PFSK-1 (cell line): ENCODE measurements around the gene INPP4B.

ENCODE experiments used
- FOXP2 ChIP-seq: optimal IDR thresholded peaks from 2 replicates; pipeline ENCODE3; 2011; ENCODE audit warnings: borderline replicate concordance, control low read depth, inconsistent platforms; ENCODE audit not compliant: insufficient read depth; ENCODE audit errors: extremely low read length, extremely low read depth
- POLR2AphosphoS5 ChIP-seq: IDR thresholded peaks from 2 replicates; pipeline ENCODE4 v1.6.1; 2012; ENCODE audit warnings: low read depth, mild to moderate bottlenecking, control low read depth, low read length, moderate library complexity
- SIN3A ChIP-seq: IDR thresholded peaks from 2 replicates; pipeline ENCODE4 v1.6.1; 2012; ENCODE audit warnings: mild to moderate bottlenecking, low read length, moderate library complexity, borderline replicate concordance; ENCODE audit not compliant: insufficient read depth
- TAF1 ChIP-seq: IDR thresholded peaks from 2 replicates; pipeline ENCODE4 v1.6.1; 2012; ENCODE audit warnings: low read length, control low read depth, borderline replicate concordance; ENCODE audit not compliant: insufficient read depth
- TF ChIP-seq, protein P1 (sequence below), 2 experiments: IDR thresholded peaks; 2 replicates each; pipeline versions ENCODE4 v1.6.1 to v1.8.0; 2011 to 2012; ENCODE audit warnings: low read depth in 2 of 2, low read length in 2 of 2, control low read depth in 1 of 2, inconsistent platforms in 1 of 2, mild to moderate bottlenecking in 1 of 2, moderate library complexity in 1 of 2; ENCODE audit not compliant: insufficient read depth in 1 of 2

Gene INPP4B

DNA sequence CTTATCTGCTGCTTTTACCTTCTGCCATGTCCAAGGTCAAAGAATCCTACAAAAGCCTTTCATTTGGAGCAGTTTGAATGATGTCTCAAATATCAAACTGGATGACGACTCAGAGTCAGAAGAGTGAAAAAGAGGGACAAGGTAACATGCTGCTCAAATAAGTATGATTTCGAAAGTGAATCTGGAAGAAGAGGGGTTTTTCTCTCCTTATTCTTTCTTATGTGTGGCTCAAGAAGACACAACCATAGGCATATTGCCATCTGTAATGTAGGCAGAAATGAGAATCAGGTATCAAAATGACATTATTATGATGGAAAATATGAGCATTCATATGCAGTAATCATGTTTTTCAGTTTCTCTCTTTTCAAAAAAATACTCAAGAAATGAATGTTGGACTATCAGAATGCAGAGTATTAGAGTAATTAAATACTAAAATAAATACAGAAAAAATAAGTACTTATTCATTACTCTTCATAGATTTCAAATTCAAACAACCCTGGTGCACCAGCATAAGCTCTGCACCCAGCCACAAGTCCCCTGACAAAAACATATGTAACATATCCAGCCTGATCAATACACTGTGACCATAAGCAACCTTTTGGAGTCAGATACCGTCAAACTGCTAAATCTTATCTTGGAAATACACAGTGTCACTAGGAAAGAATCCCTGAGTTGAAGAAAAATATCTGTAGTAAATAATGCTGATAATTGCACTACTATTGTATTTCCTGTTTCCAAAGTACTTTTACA lies 468.6 kb downstream of the INPP4B start:
- TF ChIP-seq, protein P1, sequence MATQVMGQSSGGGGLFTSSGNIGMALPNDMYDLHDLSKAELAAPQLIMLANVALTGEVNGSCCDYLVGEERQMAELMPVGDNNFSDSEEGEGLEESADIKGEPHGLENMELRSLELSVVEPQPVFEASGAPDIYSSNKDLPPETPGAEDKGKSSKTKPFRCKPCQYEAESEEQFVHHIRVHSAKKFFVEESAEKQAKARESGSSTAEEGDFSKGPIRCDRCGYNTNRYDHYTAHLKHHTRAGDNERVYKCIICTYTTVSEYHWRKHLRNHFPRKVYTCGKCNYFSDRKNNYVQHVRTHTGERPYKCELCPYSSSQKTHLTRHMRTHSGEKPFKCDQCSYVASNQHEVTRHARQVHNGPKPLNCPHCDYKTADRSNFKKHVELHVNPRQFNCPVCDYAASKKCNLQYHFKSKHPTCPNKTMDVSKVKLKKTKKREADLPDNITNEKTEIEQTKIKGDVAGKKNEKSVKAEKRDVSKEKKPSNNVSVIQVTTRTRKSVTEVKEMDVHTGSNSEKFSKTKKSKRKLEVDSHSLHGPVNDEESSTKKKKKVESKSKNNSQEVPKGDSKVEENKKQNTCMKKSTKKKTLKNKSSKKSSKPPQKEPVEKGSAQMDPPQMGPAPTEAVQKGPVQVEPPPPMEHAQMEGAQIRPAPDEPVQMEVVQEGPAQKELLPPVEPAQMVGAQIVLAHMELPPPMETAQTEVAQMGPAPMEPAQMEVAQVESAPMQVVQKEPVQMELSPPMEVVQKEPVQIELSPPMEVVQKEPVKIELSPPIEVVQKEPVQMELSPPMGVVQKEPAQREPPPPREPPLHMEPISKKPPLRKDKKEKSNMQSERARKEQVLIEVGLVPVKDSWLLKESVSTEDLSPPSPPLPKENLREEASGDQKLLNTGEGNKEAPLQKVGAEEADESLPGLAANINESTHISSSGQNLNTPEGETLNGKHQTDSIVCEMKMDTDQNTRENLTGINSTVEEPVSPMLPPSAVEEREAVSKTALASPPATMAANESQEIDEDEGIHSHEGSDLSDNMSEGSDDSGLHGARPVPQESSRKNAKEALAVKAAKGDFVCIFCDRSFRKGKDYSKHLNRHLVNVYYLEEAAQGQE (IDR thresholded peaks at IDR 0.05; ENCODE audit: insufficient read depth in 1 of 2, low read depth in 2 of 2, low read length in 2 of 2), result no peak
- no peak for TF ChIP-seq POLR2AphosphoS5
- TF ChIP-seq SIN3A, result no peak
- no peak for TF ChIP-seq TAF1
- TF ChIP-seq FOXP2, result no peak

DNA sequence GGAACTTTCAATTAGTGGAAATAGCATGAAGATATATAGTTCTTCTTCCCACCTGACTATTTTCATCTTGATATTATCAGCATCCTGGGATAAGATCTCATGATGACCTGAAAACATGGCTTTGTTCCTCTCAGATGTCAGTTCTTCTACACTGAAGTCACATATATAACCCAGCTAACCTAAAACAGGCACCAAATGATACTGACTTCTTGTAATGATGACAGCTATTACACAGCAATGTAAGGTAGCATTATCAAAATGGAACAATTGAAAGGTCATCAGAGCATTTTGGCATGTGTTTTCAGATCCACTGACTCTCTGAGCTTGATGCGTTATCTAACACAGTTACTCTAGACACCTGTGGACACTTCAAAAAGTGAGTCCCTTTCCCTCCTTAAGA lies 469.9 kb downstream of the INPP4B start:
- no peak for TF ChIP-seq SIN3A
- no peak for TF ChIP-seq TAF1
- TF ChIP-seq POLR2AphosphoS5, result no peak
- TF ChIP-seq, protein P1 (IDR thresholded peaks at IDR 0.05; ENCODE audit: insufficient read depth in 1 of 2, low read depth in 2 of 2, low read length in 2 of 2), result no peak
- no peak for TF ChIP-seq FOXP2

DNA sequence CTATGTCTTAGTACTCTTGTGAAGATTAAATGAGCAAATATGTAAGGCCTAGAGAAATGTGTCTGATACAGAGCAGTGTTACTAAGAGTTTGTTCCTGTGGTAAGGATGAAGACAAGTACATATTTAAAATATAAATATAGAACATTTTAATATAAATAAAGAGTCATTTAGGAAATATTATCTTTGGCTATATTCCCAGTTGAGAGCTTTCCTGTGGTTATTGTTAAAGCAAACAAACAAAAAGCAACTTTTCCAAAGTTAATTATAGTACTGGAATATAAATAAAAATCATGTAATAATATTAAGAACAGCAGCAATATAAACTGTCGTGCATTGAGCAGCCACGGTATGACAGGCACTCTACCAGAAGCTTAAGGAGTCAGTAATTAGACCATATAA lies 472.5 kb downstream of the INPP4B start:
- TF ChIP-seq, protein P1 (IDR thresholded peaks at IDR 0.05; ENCODE audit: insufficient read depth in 1 of 2, low read depth in 2 of 2, low read length in 2 of 2), result no peak
- TF ChIP-seq TAF1, result no peak
- TF ChIP-seq FOXP2, result no peak
- no peak for TF ChIP-seq SIN3A
- TF ChIP-seq POLR2AphosphoS5, result no peak

DNA sequence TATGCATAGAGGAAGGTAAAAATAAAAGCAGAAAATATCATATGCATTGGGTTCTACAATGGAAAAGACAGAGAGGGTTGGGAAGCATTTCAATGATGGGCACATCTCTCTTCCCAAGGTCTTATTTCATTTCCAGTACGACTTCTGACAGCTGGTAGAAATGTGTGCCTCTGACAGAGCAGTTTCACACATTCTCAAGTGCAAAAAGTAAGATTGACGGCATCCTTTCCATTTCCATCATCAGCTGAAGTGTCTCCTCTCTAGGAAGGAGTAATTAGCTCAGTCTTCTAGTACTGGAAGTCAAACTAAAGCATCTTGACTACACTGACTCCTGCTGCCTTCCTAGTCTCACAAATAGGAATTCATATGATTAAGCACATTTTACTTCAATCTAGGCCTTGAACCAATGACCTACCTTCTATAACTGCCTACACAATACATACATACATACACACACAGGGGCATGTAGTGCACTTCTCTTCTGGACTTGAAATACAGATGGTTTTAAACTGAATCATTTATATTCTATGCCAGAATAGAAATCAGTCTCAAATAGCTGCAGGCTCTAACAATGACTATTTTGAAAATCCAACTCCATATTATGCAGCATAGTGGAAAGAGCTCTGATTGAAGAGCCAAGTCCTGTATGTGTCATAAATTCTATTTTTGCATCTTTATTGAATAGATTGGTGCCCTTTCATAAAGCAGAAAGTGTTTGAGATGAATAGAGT lies 473.4 kb downstream of the INPP4B start:
- TF ChIP-seq TAF1, result no peak
- TF ChIP-seq, protein P1 (IDR thresholded peaks at IDR 0.05; ENCODE audit: insufficient read depth in 1 of 2, low read depth in 2 of 2, low read length in 2 of 2), result no peak
- TF ChIP-seq FOXP2, result no peak
- TF ChIP-seq SIN3A, result no peak
- TF ChIP-seq POLR2AphosphoS5, result no peak
